ENCODE data around the gene MAP2.

GRCh38 chr2:209472871-209473270 lies 49.0 kb downstream of the MAP2 start:
- TF ChIP-seq POLR2A (IDR thresholded peaks at IDR 0.05; ENCODE audit: borderline replicate concordance, extremely low read depth, insufficient read depth, insufficient read length) (no peak), EZH2 (IDR thresholded peaks at IDR 0.05) (no peak), CEBPB (IDR thresholded peaks at IDR 0.05; ENCODE audit: low read depth) (no peak), POLR2AphosphoS5 (IDR thresholded peaks at IDR 0.05; ENCODE audit: low read depth, low read length) (no peak), SRF (IDR thresholded peaks at IDR 0.05; ENCODE audit: low read depth) (no peak), SIN3A (IDR thresholded peaks at IDR 0.05; ENCODE audit: low read depth) (no peak), JUND (IDR thresholded peaks at IDR 0.05) (no peak), SP1 (IDR thresholded peaks at IDR 0.05; ENCODE audit: low read depth) (no peak)
- TF ChIP-seq, protein P1, sequence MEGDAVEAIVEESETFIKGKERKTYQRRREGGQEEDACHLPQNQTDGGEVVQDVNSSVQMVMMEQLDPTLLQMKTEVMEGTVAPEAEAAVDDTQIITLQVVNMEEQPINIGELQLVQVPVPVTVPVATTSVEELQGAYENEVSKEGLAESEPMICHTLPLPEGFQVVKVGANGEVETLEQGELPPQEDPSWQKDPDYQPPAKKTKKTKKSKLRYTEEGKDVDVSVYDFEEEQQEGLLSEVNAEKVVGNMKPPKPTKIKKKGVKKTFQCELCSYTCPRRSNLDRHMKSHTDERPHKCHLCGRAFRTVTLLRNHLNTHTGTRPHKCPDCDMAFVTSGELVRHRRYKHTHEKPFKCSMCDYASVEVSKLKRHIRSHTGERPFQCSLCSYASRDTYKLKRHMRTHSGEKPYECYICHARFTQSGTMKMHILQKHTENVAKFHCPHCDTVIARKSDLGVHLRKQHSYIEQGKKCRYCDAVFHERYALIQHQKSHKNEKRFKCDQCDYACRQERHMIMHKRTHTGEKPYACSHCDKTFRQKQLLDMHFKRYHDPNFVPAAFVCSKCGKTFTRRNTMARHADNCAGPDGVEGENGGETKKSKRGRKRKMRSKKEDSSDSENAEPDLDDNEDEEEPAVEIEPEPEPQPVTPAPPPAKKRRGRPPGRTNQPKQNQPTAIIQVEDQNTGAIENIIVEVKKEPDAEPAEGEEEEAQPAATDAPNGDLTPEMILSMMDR (IDR thresholded peaks at IDR 0.05 in 2 of 3, conservative IDR thresholded peaks at IDR 0.05 in 1 of 3; ENCODE audit: borderline replicate concordance in 1 of 3, insufficient read depth in 1 of 3, low read depth in 2 of 3, low read length in 2 of 3) = no peak
- TF ChIP-seq, protein P2, sequence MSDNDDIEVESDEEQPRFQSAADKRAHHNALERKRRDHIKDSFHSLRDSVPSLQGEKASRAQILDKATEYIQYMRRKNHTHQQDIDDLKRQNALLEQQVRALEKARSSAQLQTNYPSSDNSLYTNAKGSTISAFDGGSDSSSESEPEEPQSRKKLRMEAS (IDR thresholded peaks at IDR 0.05) = no peak
- TF ChIP-seq, protein P3, sequence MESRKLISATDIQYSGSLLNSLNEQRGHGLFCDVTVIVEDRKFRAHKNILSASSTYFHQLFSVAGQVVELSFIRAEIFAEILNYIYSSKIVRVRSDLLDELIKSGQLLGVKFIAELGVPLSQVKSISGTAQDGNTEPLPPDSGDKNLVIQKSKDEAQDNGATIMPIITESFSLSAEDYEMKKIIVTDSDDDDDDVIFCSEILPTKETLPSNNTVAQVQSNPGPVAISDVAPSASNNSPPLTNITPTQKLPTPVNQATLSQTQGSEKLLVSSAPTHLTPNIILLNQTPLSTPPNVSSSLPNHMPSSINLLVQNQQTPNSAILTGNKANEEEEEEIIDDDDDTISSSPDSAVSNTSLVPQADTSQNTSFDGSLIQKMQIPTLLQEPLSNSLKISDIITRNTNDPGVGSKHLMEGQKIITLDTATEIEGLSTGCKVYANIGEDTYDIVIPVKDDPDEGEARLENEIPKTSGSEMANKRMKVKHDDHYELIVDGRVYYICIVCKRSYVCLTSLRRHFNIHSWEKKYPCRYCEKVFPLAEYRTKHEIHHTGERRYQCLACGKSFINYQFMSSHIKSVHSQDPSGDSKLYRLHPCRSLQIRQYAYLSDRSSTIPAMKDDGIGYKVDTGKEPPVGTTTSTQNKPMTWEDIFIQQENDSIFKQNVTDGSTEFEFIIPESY (IDR thresholded peaks at IDR 0.05; ENCODE audit: extremely low read depth, insufficient replicate concordance, low read length) = no peak
- TF ChIP-seq, protein P4, sequence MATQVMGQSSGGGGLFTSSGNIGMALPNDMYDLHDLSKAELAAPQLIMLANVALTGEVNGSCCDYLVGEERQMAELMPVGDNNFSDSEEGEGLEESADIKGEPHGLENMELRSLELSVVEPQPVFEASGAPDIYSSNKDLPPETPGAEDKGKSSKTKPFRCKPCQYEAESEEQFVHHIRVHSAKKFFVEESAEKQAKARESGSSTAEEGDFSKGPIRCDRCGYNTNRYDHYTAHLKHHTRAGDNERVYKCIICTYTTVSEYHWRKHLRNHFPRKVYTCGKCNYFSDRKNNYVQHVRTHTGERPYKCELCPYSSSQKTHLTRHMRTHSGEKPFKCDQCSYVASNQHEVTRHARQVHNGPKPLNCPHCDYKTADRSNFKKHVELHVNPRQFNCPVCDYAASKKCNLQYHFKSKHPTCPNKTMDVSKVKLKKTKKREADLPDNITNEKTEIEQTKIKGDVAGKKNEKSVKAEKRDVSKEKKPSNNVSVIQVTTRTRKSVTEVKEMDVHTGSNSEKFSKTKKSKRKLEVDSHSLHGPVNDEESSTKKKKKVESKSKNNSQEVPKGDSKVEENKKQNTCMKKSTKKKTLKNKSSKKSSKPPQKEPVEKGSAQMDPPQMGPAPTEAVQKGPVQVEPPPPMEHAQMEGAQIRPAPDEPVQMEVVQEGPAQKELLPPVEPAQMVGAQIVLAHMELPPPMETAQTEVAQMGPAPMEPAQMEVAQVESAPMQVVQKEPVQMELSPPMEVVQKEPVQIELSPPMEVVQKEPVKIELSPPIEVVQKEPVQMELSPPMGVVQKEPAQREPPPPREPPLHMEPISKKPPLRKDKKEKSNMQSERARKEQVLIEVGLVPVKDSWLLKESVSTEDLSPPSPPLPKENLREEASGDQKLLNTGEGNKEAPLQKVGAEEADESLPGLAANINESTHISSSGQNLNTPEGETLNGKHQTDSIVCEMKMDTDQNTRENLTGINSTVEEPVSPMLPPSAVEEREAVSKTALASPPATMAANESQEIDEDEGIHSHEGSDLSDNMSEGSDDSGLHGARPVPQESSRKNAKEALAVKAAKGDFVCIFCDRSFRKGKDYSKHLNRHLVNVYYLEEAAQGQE (IDR thresholded peaks at IDR 0.05; ENCODE audit: low read depth) = no peak
